Stomach smooth muscle (tissue), 2 donors: ENCODE results near the gene RAD23B.

Experiments
- H3K27ac ChIP-seq: one replicate; pipeline ENCODE4 v1.7.0; 2013; ENCODE audit warnings: mild to moderate bottlenecking, low read length, inconsistent platforms
- H3K27me3 ChIP-seq, 2 donors: one replicate each; pipeline ENCODE4 v1.7.0; 2013; ENCODE audit warnings: low read length in 2 of 2; ENCODE audit not compliant: insufficient read depth in 2 of 2, control insufficient read depth in 1 of 2
- H3K36me3 ChIP-seq, 2 donors: one replicate each; pipeline ENCODE4 v1.7.0; 2013; ENCODE audit warnings: low read length in 2 of 2; ENCODE audit not compliant: control insufficient read depth in 2 of 2, insufficient read depth in 2 of 2
- H3K4me1 ChIP-seq: one replicate; pipeline ENCODE4 v1.7.0; 2013; ENCODE audit warnings: low read length; ENCODE audit not compliant: control insufficient read depth, insufficient read depth
- H3K4me3 ChIP-seq, 2 donors: one replicate each; pipeline ENCODE4 v1.7.0; 2013; ENCODE audit warnings: low read length in 2 of 2
- H3K9ac ChIP-seq, 2 donors: one replicate each; pipeline ENCODE4 v1.7.0; 2013; ENCODE audit warnings: low read length in 2 of 2, mild to moderate bottlenecking in 1 of 2
- H3K9me3 ChIP-seq, 2 donors: one replicate each; pipeline ENCODE4 v1.7.0; 2013; ENCODE audit warnings: low read length in 2 of 2; ENCODE audit not compliant: control insufficient read depth in 2 of 2
- donor health status: healthy.
- donor health status: Pancreatic carcinoma.

The RAD23B gene

GRCh38 chr9:107314763-107315162 lies 31.7 kb downstream of the RAD23B start:
- Histone ChIP-seq H3K4me1 (no peaks in the 10 kb centered on the region), H3K36me3 (peaks cover 10% of the 10 kb centered on the region in 2 donors), H3K9me3 (no peaks in the 10 kb centered on the region), H3K27ac (no peak overlapping the region), H3K4me3 (no peak overlapping the region), H3K9ac (no peak overlapping the region), H3K27me3 (no peaks in the 10 kb centered on the region)

- no peak overlapping the region for H3K9ac ChIP-seq
- H3K4me3 ChIP-seq: no peak overlapping the region
- H3K9me3 ChIP-seq: no peaks in the 10 kb centered on the region
- H3K27me3 ChIP-seq: no peaks in the 10 kb centered on the region
- no peak overlapping the region for H3K27ac ChIP-seq
- peaks cover 8 to 12% of the 10 kb centered on the region in 2 donors for H3K36me3 ChIP-seq
- H3K4me1 ChIP-seq: no peaks in the 10 kb centered on the region
Observed at GRCh38 chr9:107316795-107317661, 33.9 kb downstream of the RAD23B start.

GRCh38 chr9:107322643-107323042 lies 39.6 kb downstream of the RAD23B start:
- Histone ChIP-seq H3K36me3 (peaks cover 8 to 29% of the 10 kb centered on the region in 2 donors), H3K27ac (no peak overlapping the region), H3K4me3 (no peak overlapping the region), H3K9me3 (no peaks in the 10 kb centered on the region), H3K27me3 (no peaks in the 10 kb centered on the region), H3K9ac (no peak overlapping the region), H3K4me1 (no peaks in the 10 kb centered on the region)

GRCh38 chr9:107323836-107324585 lies 40.9 kb downstream of the RAD23B start:
- Histone ChIP-seq H3K9ac (no peak overlapping the region), H3K9me3 (no peaks in the 10 kb centered on the region), H3K4me1 (no peaks in the 10 kb centered on the region), H3K4me3 (no peak overlapping the region), H3K36me3 (peaks cover 12 to 26% of the 10 kb centered on the region in 2 donors), H3K27ac (no peak overlapping the region), H3K27me3 (no peaks in the 10 kb centered on the region)

GRCh38 chr9:107325842-107326241 lies 42.8 kb downstream of the RAD23B start:
- no peaks in the 10 kb centered on the region for H3K9me3 ChIP-seq
- peaks cover 10 to 36% of the 10 kb centered on the region in 2 donors for H3K36me3 ChIP-seq
- H3K4me1 ChIP-seq: no peaks in the 10 kb centered on the region

GRCh38 chr9:107328510-107328909 lies 45.4 kb downstream of the RAD23B start:
- H3K4me3 ChIP-seq: no peak overlapping the region
- no peaks in the 10 kb centered on the region for H3K27me3 ChIP-seq
- H3K4me1 ChIP-seq: no peaks in the 10 kb centered on the region
- peaks cover 17 to 52% of the 10 kb centered on the region in 2 donors for H3K36me3 ChIP-seq
- no peaks in the 10 kb centered on the region for H3K9me3 ChIP-seq
- no peak overlapping the region for H3K27ac ChIP-seq
- H3K9ac ChIP-seq: no peak overlapping the region

More at GRCh38 chr9:107325842-107326241, 42.8 kb downstream of the RAD23B start:
- H3K27me3 ChIP-seq: no peaks in the 10 kb centered on the region
- no peak overlapping the region for H3K27ac ChIP-seq
- H3K4me3 ChIP-seq: no peak overlapping the region
- no peak overlapping the region for H3K9ac ChIP-seq

GRCh38 chr9:107330420-107330819 lies 47.3 kb downstream of the RAD23B start:
- H3K27me3 ChIP-seq: no peaks in the 10 kb centered on the region
- no peaks in the 10 kb centered on the region for H3K9me3 ChIP-seq
- peaks cover 26 to 48% of the 10 kb centered on the region in 2 donors for H3K36me3 ChIP-seq
- H3K4me1 ChIP-seq: no peaks in the 10 kb centered on the region
- H3K9ac ChIP-seq: no peak overlapping the region
- H3K4me3 ChIP-seq: no peak overlapping the region
- no peak overlapping the region for H3K27ac ChIP-seq

GRCh38 chr9:107332883-107333282 lies 49.8 kb downstream of the RAD23B start:
- H3K9ac ChIP-seq: no peak overlapping the region
- peaks cover 2% of the 10 kb centered on the region for H3K4me1 ChIP-seq
- no peaks in the 10 kb centered on the region for H3K27me3 ChIP-seq
- no peak overlapping the region for H3K4me3 ChIP-seq
- H3K9me3 ChIP-seq: no peaks in the 10 kb centered on the region
- H3K27ac ChIP-seq: no peak overlapping the region
- H3K36me3 ChIP-seq: peaks cover 22 to 41% of the 10 kb centered on the region in 2 donors

GRCh38 chr9:107333363-107333762 lies 50.3 kb downstream of the RAD23B start:
- no peaks in the 10 kb centered on the region for H3K9me3 ChIP-seq
- H3K27me3 ChIP-seq: no peaks in the 10 kb centered on the region
- H3K27ac ChIP-seq: no peak overlapping the region
- H3K4me3 ChIP-seq: no peak overlapping the region
- H3K4me1 ChIP-seq: peaks cover 2% of the 10 kb centered on the region
- H3K9ac ChIP-seq: no peak overlapping the region
- peaks cover 20 to 40% of the 10 kb centered on the region in 2 donors for H3K36me3 ChIP-seq

- H3K27me3 ChIP-seq: no peaks in the 10 kb centered on the region
- H3K36me3 ChIP-seq: peaks cover 21 to 38% of the 10 kb centered on the region in 2 donors
- no peaks in the 10 kb centered on the region for H3K9me3 ChIP-seq
- H3K9ac ChIP-seq: no peak overlapping the region
- H3K4me3 ChIP-seq: no peak overlapping the region
- H3K27ac ChIP-seq: no peak overlapping the region
- H3K4me1 ChIP-seq: peaks cover 2% of the 10 kb centered on the region
Observed at GRCh38 chr9:107334103-107334776, 51.2 kb downstream of the RAD23B start.
